Suprapubic skin (tissue), 4 donors: Measurements from ENCODE around the gene CDC42SE2. TPM values are rescaled to one million over a fixed set of nuclear protein-coding genes. Genes with fewer than 3 reads are reported as not detected.
"Not testable (repeated sequence)": the region's sequence is repeated elsewhere in the genome, so short reads cannot be mapped to it uniquely, and the experiment has no call there.

Experiments used
- DNase-seq, 2 donors: peaks; one replicate each; pipeline ENCODE4 v3.0.0-alpha.2; 2019; ENCODE audit warnings: low spot score in 2 of 2
- H3K27ac ChIP-seq: fragments of 200-600 bp; sonication (generic); one replicate; pipeline ENCODE4 v1.5.1; 2019
- H3K27me3 ChIP-seq: fragments of 200-600 bp; sonication (generic); one replicate; pipeline ENCODE4 v1.5.1; 2019
- H3K36me3 ChIP-seq: fragments of 200-600 bp; sonication (generic); one replicate; pipeline ENCODE4 v1.5.1; 2019
- H3K4me1 ChIP-seq: fragments of 200-600 bp; sonication (generic); one replicate; pipeline ENCODE4 v1.5.1; 2019
- H3K4me3 ChIP-seq: fragments of 200-600 bp; sonication (generic); one replicate; pipeline ENCODE4 v1.5.1; 2019; ENCODE audit warnings: mild to moderate bottlenecking
- H3K9me3 ChIP-seq: fragments of 200-600 bp; sonication (generic); one replicate; pipeline ENCODE4 v1.5.1; 2019
- CTCF ChIP-seq, 2 donors: fragments of 200-600 bp in 1 of 2; fragments of 450-650 bp in 1 of 2; sonication (generic) in 1 of 2; IDR thresholded peaks; one replicate each; pipeline ENCODE4 v1.5.1; 2016 to 2019; ENCODE audit warnings: antibody characterized with exemption in 2 of 2, mild to moderate bottlenecking in 1 of 2, moderate library complexity in 1 of 2
- EP300 ChIP-seq: sonication (generic); formaldehyde crosslinking; IDR thresholded peaks from one replicate; pipeline ENCODE4 v1.6.1; 2017; ENCODE audit warnings: antibody characterized with exemption
- POLR2A ChIP-seq, 2 donors: fragments of 450-650 bp; IDR thresholded peaks; one replicate each; pipeline ENCODE4 v1.6.1; 2017; ENCODE audit warnings: antibody characterized with exemption in 2 of 2, mild to moderate bottlenecking in 2 of 2, moderate library complexity in 2 of 2
- POLR2AphosphoS5 ChIP-seq, 3 donors: sonication (generic); formaldehyde crosslinking; IDR thresholded peaks; one replicate each; pipeline ENCODE4 v1.6.1; 2017; ENCODE audit warnings: antibody characterized with exemption in 3 of 3
- WGBS: methylation state at CpG from one replicate; pipeline ENCODE4 v1.1.5; 2018; 5-methylcytosine and 5-hydroxymethylcytosine counted together
- total RNA-seq, 4 donors: library from RNA; depleted of rRNA; stranded (reverse); fragments of >200 nt; gene quantifications; one replicate each; pipeline ENCODE4 v1.1.0, GENCODE V29; 2016

CDC42SE2 gene
- total RNA-seq, 4 donors from 2014 or later = 32.4 to 46.6 (median 36.7) TPM

GRCh38 chr5:131246504-131246903 lies 17.3 kb upstream of the CDC42SE2 start:
- no peak overlapping the region for H3K27ac ChIP-seq
- H3K9me3 ChIP-seq = no peaks in the 10 kb centered on the region
- TF ChIP-seq EP300 (no peak), POLR2AphosphoS5 (IDR thresholded peaks at IDR 0.05) (no peak), POLR2A (IDR thresholded peaks at IDR 0.05) (no peak), CTCF (IDR thresholded peaks at IDR 0.05) (no peak)
- 91% methylated on average over 4 of the region's 4 CpGs for WGBS
- H3K36me3 ChIP-seq = no peaks in the 10 kb centered on the region
- no peaks in the 10 kb centered on the region for H3K4me1 ChIP-seq
- DNase-seq = no peak
- no peaks in the 10 kb centered on the region for H3K27me3 ChIP-seq
- no peak overlapping the region for H3K4me3 ChIP-seq

GRCh38 chr5:131250751-131251475 lies 12.9 kb upstream of the CDC42SE2 start:
- TF ChIP-seq CTCF (IDR thresholded peaks at IDR 0.05) (no peak), POLR2A (IDR thresholded peaks at IDR 0.05) (no peak), POLR2AphosphoS5 (IDR thresholded peaks at IDR 0.05) (no peak), EP300 (no peak)
- H3K27ac ChIP-seq = no peak overlapping the region
- no peaks in the 10 kb centered on the region for H3K4me1 ChIP-seq
- 75% methylated on average over 3 of the region's 3 CpGs for WGBS
- no peak for DNase-seq
- H3K36me3 ChIP-seq = no peaks in the 10 kb centered on the region
- no peak overlapping the region for H3K4me3 ChIP-seq
- H3K9me3 ChIP-seq = no peaks in the 10 kb centered on the region
- H3K27me3 ChIP-seq = no peaks in the 10 kb centered on the region

- H3K4me3 ChIP-seq = no peak overlapping the region
Measured at GRCh38 chr5:131252824-131253171, 11.1 kb upstream of the CDC42SE2 start.

GRCh38 chr5:131254025-131254424 lies 9.8 kb upstream of the CDC42SE2 start:
- WGBS = 85% methylated on average over 10 of the region's 10 CpGs
- not testable (repeated sequence) for H3K27me3 ChIP-seq, DNase-seq, H3K36me3 ChIP-seq, H3K27ac ChIP-seq, H3K4me3 ChIP-seq, H3K4me1 ChIP-seq, H3K9me3 ChIP-seq

More at GRCh38 chr5:131252824-131253171, 11.1 kb upstream of the CDC42SE2 start:
- DNase-seq = no peak
- Histone ChIP-seq H3K36me3 (no peaks in the 10 kb centered on the region), H3K27me3 (no peaks in the 10 kb centered on the region), H3K9me3 (no peaks in the 10 kb centered on the region), H3K4me1 (peaks cover 3% of the 10 kb centered on the region), H3K27ac (peak overlapping the region; percentile 50)
- 76% methylated on average over 6 of the region's 6 CpGs for WGBS
- no peak for TF ChIP-seq POLR2AphosphoS5 (IDR thresholded peaks at IDR 0.05)
- no peak for TF ChIP-seq EP300
- no peak for TF ChIP-seq CTCF (IDR thresholded peaks at IDR 0.05)
- TF ChIP-seq POLR2A (IDR thresholded peaks at IDR 0.05) = peak in 1 of 2 donors; percentile 34

- H3K4me1 ChIP-seq = peaks cover 8% of the 10 kb centered on the region
- 72% methylated on average over 2 of the region's 2 CpGs for WGBS
- TF ChIP-seq POLR2A (IDR thresholded peaks at IDR 0.05) (no peak), POLR2AphosphoS5 (IDR thresholded peaks at IDR 0.05) (no peak), CTCF (IDR thresholded peaks at IDR 0.05) (no peak), EP300 (no peak)
- H3K27me3 ChIP-seq = no peaks in the 10 kb centered on the region
- H3K36me3 ChIP-seq = no peaks in the 10 kb centered on the region
- no peak overlapping the region for H3K4me3 ChIP-seq
- H3K27ac ChIP-seq = no peak overlapping the region
- no peaks in the 10 kb centered on the region for H3K9me3 ChIP-seq
- no peak for DNase-seq
Measured at GRCh38 chr5:131254741-131255140, 9.1 kb upstream of the CDC42SE2 start.

- TF ChIP-seq EP300 (no peak), POLR2A (IDR thresholded peaks at IDR 0.05) (no peak), CTCF (IDR thresholded peaks at IDR 0.05) (no peak), POLR2AphosphoS5 (IDR thresholded peaks at IDR 0.05) (no peak)
- Histone ChIP-seq H3K27ac (no peak overlapping the region), H3K4me1 (peaks cover 24% of the 10 kb centered on the region), H3K9me3 (no peaks in the 10 kb centered on the region), H3K27me3 (no peaks in the 10 kb centered on the region), H3K36me3 (no peaks in the 10 kb centered on the region), H3K4me3 (no peak overlapping the region)
- DNase-seq = no peak
- 91% methylated on average over 2 of the region's 2 CpGs for WGBS
Measured at GRCh38 chr5:131256507-131256823, 7.4 kb upstream of the CDC42SE2 start.
